GM12892 (cell line): ENCODE results near the gene HYAL1.
A peak's percentile ranks its signal among the peaks of the same experiment; 100 is the strongest.

Source experiments
- POLR2A ChIP-seq: IDR thresholded peaks from 2 replicates; pipeline ENCODE4 v1.6.1; 2011; ENCODE audit warnings: low read depth, low read length, control low read depth
- POLR2AphosphoS5 ChIP-seq: IDR thresholded peaks from 2 replicates; pipeline ENCODE4 v1.6.1; 2011; ENCODE audit warnings: low read depth, low read length, control low read depth
- TAF1 ChIP-seq: IDR thresholded peaks from 2 replicates; pipeline ENCODE4 v1.6.1; 2011; ENCODE audit warnings: low read depth, mild to moderate bottlenecking, control low read depth, low read length, borderline replicate concordance

- TF ChIP-seq POLR2A (peak; percentile 83), POLR2AphosphoS5 (peak; percentile 64), TAF1 (0 out of 2 replicates have a peak, but pooled peaks have one; percentile 43)
Measured at GRCh38 chr3:50292159-50293078, 11.0 kb downstream of the HYAL1 start, which contains the start of gene IFRD2.
